Measurements from ENCODE around the gene MRTFB. TPM values are rescaled to one million over a fixed set of nuclear protein-coding genes. Genes with fewer than 3 reads are reported as not detected.

Gene MRTFB
- total and polyA plus RNA-seq, 12 donors, result 4.1 to 41.8 (median 32.5) TPM

GRCh38 chr16:14105760-14106375 is 34.7 kb downstream of the MRTFB start:
- no peak for ATAC-seq
- H3K4me3 ChIP-seq, result no peak overlapping the region
- intact Hi-C loops (cut with DNase I), result loop anchor here in 1 of 10 donors (10.0 kb wide), 1 partner anchor 79 kb away; no protein-coding TSS in a partner anchor
- no peak for TF ChIP-seq CTCF (IDR thresholded peaks at IDR 0.05)
- peaks cover 7 to 99% (median 80%) of the 10 kb centered on the region in 9 donors for H3K4me1 ChIP-seq
- no peaks in the 10 kb centered on the region for H3K27me3 ChIP-seq
- WGBS, 2 donors, result 89 to 97% methylated on average over 3 of the region's 3 CpGs
- no peaks in the 10 kb centered on the region for H3K36me3 ChIP-seq
- H3K9me3 ChIP-seq, result no peaks in the 10 kb centered on the region
- no peak for DNase-seq
- no peak overlapping the region for H3K27ac ChIP-seq

GRCh38 chr16:14106457-14106856 is 35.3 kb downstream of the MRTFB start:
- WGBS, 2 donors, result 85 to 93% methylated on average over 3 of the region's 3 CpGs
- DNase-seq (no peak), ATAC-seq (no peak)
- Histone ChIP-seq H3K9me3 (no peaks in the 10 kb centered on the region), H3K27me3 (no peaks in the 10 kb centered on the region), H3K27ac (no peak overlapping the region), H3K36me3 (no peaks in the 10 kb centered on the region), H3K4me1 (peaks cover 7 to 100% (median 81%) of the 10 kb centered on the region in 9 donors), H3K4me3 (no peak overlapping the region)
- TF ChIP-seq CTCF (IDR thresholded peaks at IDR 0.05), result no peak
- intact Hi-C loops (cut with DNase I), result loop anchor here in 1 of 10 donors (10.0 kb wide), 1 partner anchor 78 kb away; no protein-coding TSS in a partner anchor

- 69 to 70% methylated on average over 8 of the region's 8 CpGs for WGBS, 2 donors
- ATAC-seq, result no peak
- intact Hi-C loops (cut with DNase I), result loop anchor here in 1 of 10 donors (10.0 kb wide), 1 partner anchor 78 kb away; no protein-coding TSS in a partner anchor
- Histone ChIP-seq H3K4me3 (no peak overlapping the region), H3K27ac (peak overlapping the region in 1 of 10 donors; percentile 63), H3K27me3 (no peaks in the 10 kb centered on the region), H3K9me3 (no peaks in the 10 kb centered on the region), H3K36me3 (no peaks in the 10 kb centered on the region), H3K4me1 (peaks cover 7 to 100% (median 81%) of the 10 kb centered on the region in 9 donors)
- no peak for DNase-seq
- TF ChIP-seq CTCF (IDR thresholded peaks at IDR 0.05), result no peak
Measured at GRCh38 chr16:14106961-14107360, 35.8 kb downstream of the MRTFB start.

GRCh38 chr16:14109077-14109775 is 38.1 kb downstream of the MRTFB start:
- H3K9me3 ChIP-seq, result no peaks in the 10 kb centered on the region
- DNase-seq (no peak), ATAC-seq (peak in 4 of 8 donors; percentile 31 to 50 (median 42))
- 47 to 48% methylated on average over 7 of the region's 7 CpGs for WGBS, 2 donors
- no peak for TF ChIP-seq CTCF (IDR thresholded peaks at IDR 0.05)
- intact Hi-C loops (cut with DNase I), result loop anchor here in 1 of 10 donors (10.0 kb wide), 1 partner anchor 76 kb away; no protein-coding TSS in a partner anchor
- no peak overlapping the region for H3K4me3 ChIP-seq
- peak overlapping the region in 7 of 10 donors; percentile 9 to 67 (median 47) for H3K27ac ChIP-seq
- no peaks in the 10 kb centered on the region for H3K27me3 ChIP-seq
- H3K4me1 ChIP-seq, result peaks cover 2 to 100% (median 82%) of the 10 kb centered on the region in 9 donors
- H3K36me3 ChIP-seq, result no peaks in the 10 kb centered on the region
